Endothelial cell of umbilical vein (primary cell): ENCODE data around the gene BNIP5. TPM values are rescaled to one million over a fixed set of nuclear protein-coding genes. Genes with fewer than 3 reads are reported as not detected.

ENCODE experiments used
- BruUV-seq: library from RNA; stranded (reverse); fragments of 400-500 nt; replicated peaks from 2 replicates; lab custom pipeline; 2021; lab: Mats Ljungman, UMichigan
- CTCF ChIA-PET: fragments of 300-600, 350-600 bp; sonication (Branson Sonifier 250); formaldehyde crosslinking; loops from one replicate; lab custom pipeline; 2021; ENCODE audit warnings: antibody characterized with exemption, inconsistent platforms; lab: Charles Lee
- POLR2A ChIA-PET: fragments of 300-600, 350-600 bp; sonication (Branson Sonifier 250); formaldehyde crosslinking; loops from one replicate; lab custom pipeline; 2021; ENCODE audit warnings: antibody characterized with exemption, inconsistent platforms; lab: Charles Lee
- DNase-seq: peaks from one replicate; pipeline ENCODE4 v3.0.0-alpha.2; 2011; ENCODE audit warnings: low read depth, low spot score
- FAIRE-seq: peaks from 2 replicates; lab custom pipeline; 2011; peaks lifted over from hg19 to GRCh38; lab: Jason Lieb, UNC
- H2AFZ ChIP-seq: 2 replicates; pipeline ENCODE4 v1.6.0; 2012; ENCODE audit warnings: low read depth, low read length, control low read depth, inconsistent platforms
- H3K27ac ChIP-seq: 2 replicates; pipeline ENCODE4 v1.5.1; 2011; ENCODE audit warnings: low read depth, mild to moderate bottlenecking, control low read depth, low read length, moderate library complexity; ENCODE audit not compliant: insufficient read depth
- H3K27me3 ChIP-seq, 2 experiments: 2 replicates each; pipeline versions ENCODE4 v1.6.0 to v1.6.1; 2011; ENCODE audit warnings: low read length in 2 of 2, mixed read lengths in 1 of 2; ENCODE audit not compliant: control insufficient read depth in 2 of 2, insufficient read depth in 2 of 2
- H3K36me3 ChIP-seq, 2 experiments: 2 replicates in 1 of 2; 3 replicates in 1 of 2; pipeline ENCODE4 v1.5.1; 2011; ENCODE audit warnings: low read length in 2 of 2, mild to moderate bottlenecking in 1 of 2, moderate library complexity in 1 of 2; ENCODE audit not compliant: control insufficient read depth in 2 of 2, insufficient read depth in 2 of 2; ENCODE audit errors: extremely low read depth in 1 of 2
- H3K4me1 ChIP-seq: 3 replicates; pipeline ENCODE4 v1.5.1; 2011; ENCODE audit warnings: mild to moderate bottlenecking, low read length; ENCODE audit not compliant: control insufficient read depth, insufficient read depth; ENCODE audit errors: extremely low read depth
- H3K4me2 ChIP-seq: 2 replicates; pipeline ENCODE4 v1.6.1; 2011; ENCODE audit warnings: low read length, control low read depth, mixed read lengths; ENCODE audit not compliant: insufficient read depth
- H3K4me3 ChIP-seq, 3 experiments: fragments of 200-600 bp in 1 of 3; sonication (generic), shearing (Covaris generic) in 1 of 3; replicated peaks in 1 of 3; 2 replicates each; pipeline ENCODE4 v1.5.1; 2011 to 2016; ENCODE audit warnings: control low read depth in 3 of 3, low read length in 3 of 3, mild to moderate bottlenecking in 2 of 3, inconsistent platforms in 1 of 3, low read depth in 1 of 3, moderate library complexity in 1 of 3; ENCODE audit not compliant: insufficient read depth in 1 of 3
- H3K79me2 ChIP-seq: 2 replicates; pipeline ENCODE4 v1.6.0; 2012; ENCODE audit warnings: low read length, inconsistent platforms; ENCODE audit not compliant: control insufficient read depth, insufficient read depth
- H3K9ac ChIP-seq: replicated peaks from 2 replicates; pipeline ENCODE3; 2011; ENCODE audit warnings: low read length, control low read depth; ENCODE audit not compliant: insufficient read depth; ENCODE audit errors: extremely low read depth
- H3K9me1 ChIP-seq: replicated peaks from 3 replicates; pipeline ENCODE4 v1.6.0; 2011; ENCODE audit warnings: mild to moderate bottlenecking, low read length; ENCODE audit not compliant: control insufficient read depth, insufficient read depth; ENCODE audit errors: extremely low read depth
- H3K9me3 ChIP-seq: replicated peaks from 2 replicates; pipeline ENCODE4 v1.5.1; 2012; ENCODE audit warnings: low read length, inconsistent platforms; ENCODE audit not compliant: control insufficient read depth, insufficient read depth
- H4K20me1 ChIP-seq: replicated peaks from 2 replicates; pipeline ENCODE3; 2011; ENCODE audit warnings: mild to moderate bottlenecking, low read length; ENCODE audit not compliant: control insufficient read depth, insufficient read depth; ENCODE audit errors: extremely low read depth
- EZH2 ChIP-seq: IDR thresholded peaks from 2 replicates; pipeline ENCODE4 v1.6.1; 2012; ENCODE audit warnings: borderline replicate concordance, low read depth, mild to moderate bottlenecking, moderate library complexity, low read length, inconsistent platforms; ENCODE audit not compliant: severe bottlenecking
- GATA2 ChIP-seq: IDR thresholded peaks from 2 replicates; pipeline ENCODE4 v1.7.0; 2011; ENCODE audit warnings: low read depth, mild to moderate bottlenecking, moderate library complexity, mixed read lengths, low read length; ENCODE audit not compliant: insufficient read length, insufficient read depth
- JUN ChIP-seq: IDR thresholded peaks from 2 replicates; pipeline ENCODE4 v1.6.1; 2011; ENCODE audit warnings: borderline replicate concordance, low read depth; ENCODE audit not compliant: insufficient read length, insufficient read depth
- MYC ChIP-seq: IDR thresholded peaks from one replicate; pipeline ENCODE4 v1.6.1; 2011; ENCODE audit warnings: mild to moderate bottlenecking, low read depth, low read length
- dilution Hi-C: fragments of 300-500 bp; cut with MboI; formaldehyde crosslinking; loops from one replicate; pipeline ENCODE4 v1.15.0; 2019; ENCODE audit warnings: low sequenced_read_pairs; ENCODE audit not compliant: extremely low pct_ligation_motif_present
- intact Hi-C: fragments of 100-400 bp; cut with micrococcal nuclease; formaldehyde crosslinking; loops from one replicate; pipeline ENCODE4 v1.10.0; 2022
- polyA plus RNA-seq, 4 experiments: library from polyadenylated mRNA; depleted of rRNA in 3 of 4; stranded (reverse) in 3 of 4; unstranded in 1 of 4; fragments of >200 nt; gene quantifications; 2 replicates each; pipeline versions ENCODE4 v1.2.1 to v1.2.3, GENCODE V29; 2011 to 2012; ENCODE audit warnings: missing spikeins in 1 of 4
- total RNA-seq: library from RNA; stranded (reverse); gene quantifications from 2 replicates; pipeline ENCODE4 v1.2.3, GENCODE V29; 2021
- TF ChIP-seq, protein P1 (sequence below), 2 donors: IDR thresholded peaks; 1 replicate in 1 of 2; 2 replicates in 1 of 2; pipeline ENCODE4 v1.5.1; 2011; ENCODE audit warnings: low read length in 2 of 2, mild to moderate bottlenecking in 2 of 2, moderate library complexity in 2 of 2, control low read depth in 1 of 2, inconsistent platforms in 1 of 2, low read depth in 1 of 2; ENCODE audit not compliant: insufficient read depth in 1 of 2; ENCODE audit errors: extremely low read depth in 1 of 2

Gene BNIP5
- total and polyA plus RNA-seq, 2 donors (not counting 3 experiments of a cell fraction or from before 2014, with no cell fraction given) = not detected

DNA sequence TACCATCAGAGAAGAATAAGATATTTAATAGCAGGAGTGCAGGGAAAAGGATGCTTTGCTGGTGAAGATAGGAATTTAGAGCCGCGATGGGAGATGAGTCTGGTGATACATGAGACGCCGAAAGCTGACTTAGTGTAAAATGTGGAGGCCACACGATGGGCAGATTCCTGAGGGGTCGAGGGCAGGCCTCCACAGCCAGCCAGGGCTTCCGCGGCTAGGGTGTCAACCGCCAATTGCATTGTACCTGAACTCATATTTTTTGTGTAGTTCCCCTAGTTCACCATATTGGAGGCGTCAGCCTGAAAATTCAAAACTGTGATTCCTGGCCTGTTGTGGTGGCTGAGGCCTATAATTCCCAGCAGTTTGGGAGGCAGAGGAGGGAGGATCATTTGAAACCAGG lies 42.2 kb upstream of the BNIP5 start:
- Histone ChIP-seq H3K4me3 (no peak overlapping the region), H3K79me2 (no peaks in the 10 kb centered on the region), H3K27me3 (peaks cover 0 to 4% of the 10 kb centered on the region in 2 experiments), H3K9ac (no peak overlapping the region), H3K27ac (no peak overlapping the region), H3K9me1 (no peaks in the 10 kb centered on the region), H3K36me3 (no peaks in the 10 kb centered on the region), H4K20me1 (no peaks in the 10 kb centered on the region), H3K4me1 (no peaks in the 10 kb centered on the region), H3K9me3 (no peaks in the 10 kb centered on the region), H2AFZ (no peak overlapping the region), H3K4me2 (no peak overlapping the region)
- dilution Hi-C loops = no loop called here
- intact Hi-C loops = no loop called here
- BruUV-seq = no TSS peak
- ChIA-PET POLR2A (interaction anchor here (0.7 kb wide), 1 partner anchor 39 kb away, joined by 3 read pairs; no protein-coding TSS in a partner anchor), CTCF (interaction anchor here (0.7 kb wide), 1 partner anchor 77 kb away, joined by 3 read pairs; no protein-coding TSS in a partner anchor)
- TF ChIP-seq JUN (no peak), EZH2 (no peak), GATA2 (no peak), MYC (no peak)
- TF ChIP-seq, protein P1, sequence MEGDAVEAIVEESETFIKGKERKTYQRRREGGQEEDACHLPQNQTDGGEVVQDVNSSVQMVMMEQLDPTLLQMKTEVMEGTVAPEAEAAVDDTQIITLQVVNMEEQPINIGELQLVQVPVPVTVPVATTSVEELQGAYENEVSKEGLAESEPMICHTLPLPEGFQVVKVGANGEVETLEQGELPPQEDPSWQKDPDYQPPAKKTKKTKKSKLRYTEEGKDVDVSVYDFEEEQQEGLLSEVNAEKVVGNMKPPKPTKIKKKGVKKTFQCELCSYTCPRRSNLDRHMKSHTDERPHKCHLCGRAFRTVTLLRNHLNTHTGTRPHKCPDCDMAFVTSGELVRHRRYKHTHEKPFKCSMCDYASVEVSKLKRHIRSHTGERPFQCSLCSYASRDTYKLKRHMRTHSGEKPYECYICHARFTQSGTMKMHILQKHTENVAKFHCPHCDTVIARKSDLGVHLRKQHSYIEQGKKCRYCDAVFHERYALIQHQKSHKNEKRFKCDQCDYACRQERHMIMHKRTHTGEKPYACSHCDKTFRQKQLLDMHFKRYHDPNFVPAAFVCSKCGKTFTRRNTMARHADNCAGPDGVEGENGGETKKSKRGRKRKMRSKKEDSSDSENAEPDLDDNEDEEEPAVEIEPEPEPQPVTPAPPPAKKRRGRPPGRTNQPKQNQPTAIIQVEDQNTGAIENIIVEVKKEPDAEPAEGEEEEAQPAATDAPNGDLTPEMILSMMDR (IDR thresholded peaks at IDR 0.05; ENCODE audit: extremely low read depth in 1 of 2, insufficient read depth in 1 of 2, low read depth in 1 of 2, low read length in 2 of 2) = no peak
- DNase-seq = no peak
- FAIRE-seq = no peak
